ENCODE results near the gene IFT74. TPM values are rescaled to one million over a fixed set of nuclear protein-coding genes. Genes with fewer than 3 reads are reported as not detected.
A peak's percentile ranks its signal among the peaks of the same experiment; 100 is the strongest.

Gene IFT74
- total and polyA plus RNA-seq, 2 donors (not counting 1 experiment from before 2014, with no cell fraction given), result 12.8 to 18.0 TPM

- no peak overlapping the region for H3K4me3 ChIP-seq (replicated peaks in 1 of 4; ENCODE audit: control extremely low read depth in 1 of 4, insufficient read depth in 1 of 4, low read depth in 3 of 4, low read length in 4 of 4)
- no peaks in the 10 kb centered on the region for H4K20me1 ChIP-seq (ENCODE audit: control insufficient read depth, extremely low read depth, insufficient read depth, low read length)
- H3K79me2 ChIP-seq (ENCODE audit: control insufficient read depth, insufficient read depth, low read length), result no peaks in the 10 kb centered on the region
- H3K27me3 ChIP-seq (ENCODE audit: control insufficient read depth, insufficient read depth, low read length), result no peaks in the 10 kb centered on the region
- H3K4me1 ChIP-seq (ENCODE audit: control insufficient read depth, extremely low read depth, insufficient read depth, low read length), result no peaks in the 10 kb centered on the region
- no peak overlapping the region for H2AFZ ChIP-seq (ENCODE audit: low read length)
- no peak overlapping the region for H3K9ac ChIP-seq (ENCODE audit: insufficient read depth, low read length)
- TF ChIP-seq EZH2 (IDR thresholded peaks at IDR 0.05; ENCODE audit: low read length, missing control alignments) (no peak), CTCF (conservative IDR thresholded peaks at IDR 0.05 in 1 of 2, IDR thresholded peaks at IDR 0.05 in 1 of 2; ENCODE audit: low read depth in 1 of 2, low read length in 2 of 2) (no peak)
- no peaks in the 10 kb centered on the region for H3K36me3 ChIP-seq (ENCODE audit: control insufficient read depth, insufficient read depth, low read length)
- DNase-seq (ENCODE audit: low read depth in 2 of 2), result no peak
- H3K9me3 ChIP-seq (ENCODE audit: control insufficient read depth, insufficient read depth, low read depth, low read length), result no peaks in the 10 kb centered on the region
- no peak overlapping the region for H3K4me2 ChIP-seq (ENCODE audit: extremely low read depth, insufficient read depth, low read length)
- H3K27ac ChIP-seq (ENCODE audit: insufficient read depth, low read length), result no peak overlapping the region
Measured at GRCh38 chr9:27043176-27043575, 87.0 kb downstream of the IFT74 start.

- H3K9ac ChIP-seq (ENCODE audit: insufficient read depth, low read length), result no peak overlapping the region
- no peaks in the 10 kb centered on the region for H3K79me2 ChIP-seq (ENCODE audit: control insufficient read depth, insufficient read depth, low read length)
- no peaks in the 10 kb centered on the region for H3K9me3 ChIP-seq (ENCODE audit: control insufficient read depth, insufficient read depth, low read depth, low read length)
- no peak overlapping the region for H3K4me3 ChIP-seq (replicated peaks in 1 of 4; ENCODE audit: control extremely low read depth in 1 of 4, insufficient read depth in 1 of 4, low read depth in 3 of 4, low read length in 4 of 4)
- H2AFZ ChIP-seq (ENCODE audit: low read length), result no peak overlapping the region
- no peaks in the 10 kb centered on the region for H3K4me1 ChIP-seq (ENCODE audit: control insufficient read depth, extremely low read depth, insufficient read depth, low read length)
- TF ChIP-seq EZH2 (IDR thresholded peaks at IDR 0.05; ENCODE audit: low read length, missing control alignments) (no peak), CTCF (conservative IDR thresholded peaks at IDR 0.05 in 1 of 2, IDR thresholded peaks at IDR 0.05 in 1 of 2; ENCODE audit: low read depth in 1 of 2, low read length in 2 of 2) (no peak)
- no peaks in the 10 kb centered on the region for H3K36me3 ChIP-seq (ENCODE audit: control insufficient read depth, insufficient read depth, low read length)
- H3K4me2 ChIP-seq (ENCODE audit: extremely low read depth, insufficient read depth, low read length), result no peak overlapping the region
- DNase-seq (ENCODE audit: low read depth in 2 of 2), result no peak
- no peak overlapping the region for H3K27ac ChIP-seq (ENCODE audit: insufficient read depth, low read length)
- H3K27me3 ChIP-seq (ENCODE audit: control insufficient read depth, insufficient read depth, low read length), result no peaks in the 10 kb centered on the region
- no peaks in the 10 kb centered on the region for H4K20me1 ChIP-seq (ENCODE audit: control insufficient read depth, extremely low read depth, insufficient read depth, low read length)
Measured at GRCh38 chr9:27047136-27047535, 90.9 kb downstream of the IFT74 start.

- Histone ChIP-seq H3K27ac (ENCODE audit: insufficient read depth, low read length) (no peak overlapping the region), H3K9ac (ENCODE audit: insufficient read depth, low read length) (no peak overlapping the region), H3K27me3 (ENCODE audit: control insufficient read depth, insufficient read depth, low read length) (no peaks in the 10 kb centered on the region), H3K4me3 (replicated peaks in 1 of 4; ENCODE audit: control extremely low read depth in 1 of 4, insufficient read depth in 1 of 4, low read depth in 3 of 4, low read length in 4 of 4) (no peak overlapping the region), H3K4me1 (ENCODE audit: control insufficient read depth, extremely low read depth, insufficient read depth, low read length) (no peaks in the 10 kb centered on the region), H3K79me2 (ENCODE audit: control insufficient read depth, insufficient read depth, low read length) (no peaks in the 10 kb centered on the region), H3K9me3 (ENCODE audit: control insufficient read depth, insufficient read depth, low read depth, low read length) (no peaks in the 10 kb centered on the region), H3K4me2 (ENCODE audit: extremely low read depth, insufficient read depth, low read length) (no peak overlapping the region), H4K20me1 (ENCODE audit: control insufficient read depth, extremely low read depth, insufficient read depth, low read length) (no peaks in the 10 kb centered on the region), H2AFZ (ENCODE audit: low read length) (peak overlapping the region; percentile 40), H3K36me3 (ENCODE audit: control insufficient read depth, insufficient read depth, low read length) (no peaks in the 10 kb centered on the region)
- TF ChIP-seq CTCF (conservative IDR thresholded peaks at IDR 0.05 in 1 of 2, IDR thresholded peaks at IDR 0.05 in 1 of 2; ENCODE audit: low read depth in 1 of 2, low read length in 2 of 2) (no peak), EZH2 (IDR thresholded peaks at IDR 0.05; ENCODE audit: low read length, missing control alignments) (no peak)
- peak; percentile 26 to 34 for DNase-seq (ENCODE audit: low read depth in 2 of 2)
Measured at GRCh38 chr9:27053369-27054022, 97.3 kb downstream of the IFT74 start.
